ENCODE results near the gene RARA.

DNA sequence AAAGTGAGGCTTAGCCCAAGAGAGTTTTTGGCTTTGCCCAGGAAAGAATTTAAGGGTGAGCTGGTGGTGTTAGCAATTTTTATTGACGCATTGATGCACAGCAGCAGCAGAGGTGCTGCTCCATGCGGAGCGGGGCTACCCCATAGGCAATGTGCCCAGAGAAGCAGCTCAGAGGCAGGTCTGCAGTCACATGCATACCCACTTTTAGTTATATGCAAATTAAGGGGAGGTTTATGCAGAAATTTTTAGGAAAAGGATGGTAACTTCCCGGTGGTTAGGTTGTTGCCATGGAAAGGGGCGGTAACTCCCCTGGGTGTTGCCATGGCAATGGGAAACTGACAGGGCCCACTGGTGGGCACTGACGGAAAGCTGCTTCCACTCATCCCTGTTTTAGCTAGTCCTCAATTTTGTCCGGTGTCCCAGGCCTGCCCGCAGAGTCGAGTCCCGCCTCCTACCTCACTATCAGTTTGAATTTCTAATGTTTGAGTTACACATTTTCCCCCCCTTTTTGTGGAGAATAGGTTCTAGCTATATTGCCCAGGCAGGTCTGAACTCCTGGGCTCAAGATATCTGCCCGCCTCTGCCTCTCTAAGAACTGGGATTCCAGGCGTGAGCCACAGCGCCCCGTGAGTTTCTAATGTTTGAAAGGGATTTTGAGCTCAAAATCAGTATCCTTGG lies 66.0 kb downstream of the RARA start:
- TF ChIP-seq, protein P1, sequence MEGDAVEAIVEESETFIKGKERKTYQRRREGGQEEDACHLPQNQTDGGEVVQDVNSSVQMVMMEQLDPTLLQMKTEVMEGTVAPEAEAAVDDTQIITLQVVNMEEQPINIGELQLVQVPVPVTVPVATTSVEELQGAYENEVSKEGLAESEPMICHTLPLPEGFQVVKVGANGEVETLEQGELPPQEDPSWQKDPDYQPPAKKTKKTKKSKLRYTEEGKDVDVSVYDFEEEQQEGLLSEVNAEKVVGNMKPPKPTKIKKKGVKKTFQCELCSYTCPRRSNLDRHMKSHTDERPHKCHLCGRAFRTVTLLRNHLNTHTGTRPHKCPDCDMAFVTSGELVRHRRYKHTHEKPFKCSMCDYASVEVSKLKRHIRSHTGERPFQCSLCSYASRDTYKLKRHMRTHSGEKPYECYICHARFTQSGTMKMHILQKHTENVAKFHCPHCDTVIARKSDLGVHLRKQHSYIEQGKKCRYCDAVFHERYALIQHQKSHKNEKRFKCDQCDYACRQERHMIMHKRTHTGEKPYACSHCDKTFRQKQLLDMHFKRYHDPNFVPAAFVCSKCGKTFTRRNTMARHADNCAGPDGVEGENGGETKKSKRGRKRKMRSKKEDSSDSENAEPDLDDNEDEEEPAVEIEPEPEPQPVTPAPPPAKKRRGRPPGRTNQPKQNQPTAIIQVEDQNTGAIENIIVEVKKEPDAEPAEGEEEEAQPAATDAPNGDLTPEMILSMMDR (IDR thresholded peaks at IDR 0.05): no peak
- TF ChIP-seq POLR2AphosphoS5 (IDR thresholded peaks at IDR 0.05): no peak
- TF ChIP-seq EP300 (IDR thresholded peaks at IDR 0.05): no peak
- no peak for TF ChIP-seq POLR2A (IDR thresholded peaks at IDR 0.05)

All from stomach (tissue), 4 donors.